HepG2 (cell line): Measurements from ENCODE around the gene TBL3. TPM values are rescaled to one million over a fixed set of nuclear protein-coding genes. Genes with fewer than 3 reads are reported as not detected.

Source experiments
- BRF2 ChIP-seq: sonication (generic); formaldehyde crosslinking; IDR thresholded peaks from 2 replicates; pipeline ENCODE4 v1.8.1; 2022; ENCODE audit warnings: mild to moderate bottlenecking, missing genetic modification reagents
- CHD4 ChIP-seq: fragments of 200-600 bp; sonication (generic); IDR thresholded peaks from 2 replicates; pipeline ENCODE4 v1.7.0; 2017; ENCODE audit warnings: mild to moderate bottlenecking, low read length, borderline replicate concordance
- HDAC2 ChIP-seq: sonication (generic); formaldehyde crosslinking; IDR thresholded peaks from 2 replicates; pipeline ENCODE4 v1.4.0; 2020; ENCODE audit warnings: missing genetic modification reagents
- JUN ChIP-seq: sonication (generic); formaldehyde crosslinking; IDR thresholded peaks from 2 replicates; pipeline ENCODE4 v1.4.0; 2020; ENCODE audit warnings: mild to moderate bottlenecking, missing genetic modification reagents
- MAFF ChIP-seq: IDR thresholded peaks from 2 replicates; pipeline ENCODE4 v1.6.1; 2011; ENCODE audit warnings: low read depth, low read length, improper control_type of control experiment
- MIER2 ChIP-seq: IDR thresholded peaks from 2 replicates; pipeline ENCODE4 v1.6.1; 2016; ENCODE audit warnings: missing biosample characterization, missing genetic modification reagents
- POLR2AphosphoS2 ChIP-seq: IDR thresholded peaks from 2 replicates; pipeline ENCODE4 v1.6.1; 2011; ENCODE audit warnings: low read depth, low read length, improper control_type of control experiment
- RERE ChIP-seq: IDR thresholded peaks from 2 replicates; pipeline ENCODE4 v1.6.1; 2016; ENCODE audit warnings: low read depth, missing genetic modification reagents, missing compliant biosample characterization
- ZBTB21 ChIP-seq: sonication (generic); formaldehyde crosslinking; IDR thresholded peaks from 2 replicates; pipeline ENCODE4 v1.4.0; 2020; ENCODE audit warnings: missing genetic modification reagents
- ZBTB7B ChIP-seq: sonication (generic); formaldehyde crosslinking; IDR thresholded peaks from 2 replicates; pipeline ENCODE4 v1.4.0; 2020; ENCODE audit warnings: missing genetic modification reagents
- ZIK1 ChIP-seq: sonication (generic); formaldehyde crosslinking; IDR thresholded peaks from 2 replicates; pipeline ENCODE4 v1.5.0; 2020; ENCODE audit warnings: mild to moderate bottlenecking, low read depth, missing genetic modification reagents, borderline replicate concordance
- ZNF343 ChIP-seq: sonication (generic); formaldehyde crosslinking; IDR thresholded peaks from 2 replicates; pipeline ENCODE4 v1.4.0; 2020; ENCODE audit warnings: mild to moderate bottlenecking, missing genetic modification reagents
- polyA plus RNA-seq, 8 experiments: library from polyadenylated mRNA; depleted of rRNA in 3 of 8; stranded (reverse) in 7 of 8; unstranded in 1 of 8; fragments of >200 nt; fragmentation: Illumina TruSeq in 4 of 8; extraction: Trizol in 4 of 8; gene quantifications; 2 replicates each; pipeline versions ENCODE4 v1.2.1 to v1.2.3, GENCODE V29; 2011 to 2016; ENCODE audit warnings: low read depth in 4 of 8, missing spikeins in 1 of 8, mixed read lengths in 1 of 8; ENCODE audit not compliant: insufficient read depth in 1 of 8
- total RNA-seq, 5 experiments: library from RNA; depleted of rRNA; stranded (reverse); fragments of >200 nt; fragmentation: Illumina TruSeq; extraction: Trizol; gene quantifications; 2 replicates each; pipeline ENCODE4 v1.2.3, GENCODE V29; 2016; ENCODE audit warnings: low read depth in 1 of 5
- TF ChIP-seq, protein P1 (sequence below): sonication (generic); formaldehyde crosslinking; IDR thresholded peaks from 2 replicates; pipeline ENCODE4 v1.5.0; 2020; ENCODE audit warnings: mild to moderate bottlenecking, missing genetic modification reagents
- TF ChIP-seq, protein P2 (sequence below): sonication (generic); formaldehyde crosslinking; IDR thresholded peaks from 2 replicates; pipeline ENCODE4; 2020; ENCODE audit warnings: missing genetic modification reagents, mild to moderate bottlenecking, borderline replicate concordance
- TF ChIP-seq, protein P3 (sequence below): sonication (generic); formaldehyde crosslinking; IDR thresholded peaks from 2 replicates; pipeline ENCODE4 v1.4.0; 2020; ENCODE audit warnings: mild to moderate bottlenecking, missing genetic modification reagents

The TBL3 gene
- total and polyA plus RNA-seq, 2 of the 13 experiments (the other 11 are each of a cell fraction or from before 2014, with no cell fraction given), result 16.8 to 38.0 TPM

- TF ChIP-seq RERE, result 0 out of 2 replicates have a peak, but pooled peaks have one; percentile 13
- no peak for TF ChIP-seq CHD4
- TF ChIP-seq, protein P1, sequence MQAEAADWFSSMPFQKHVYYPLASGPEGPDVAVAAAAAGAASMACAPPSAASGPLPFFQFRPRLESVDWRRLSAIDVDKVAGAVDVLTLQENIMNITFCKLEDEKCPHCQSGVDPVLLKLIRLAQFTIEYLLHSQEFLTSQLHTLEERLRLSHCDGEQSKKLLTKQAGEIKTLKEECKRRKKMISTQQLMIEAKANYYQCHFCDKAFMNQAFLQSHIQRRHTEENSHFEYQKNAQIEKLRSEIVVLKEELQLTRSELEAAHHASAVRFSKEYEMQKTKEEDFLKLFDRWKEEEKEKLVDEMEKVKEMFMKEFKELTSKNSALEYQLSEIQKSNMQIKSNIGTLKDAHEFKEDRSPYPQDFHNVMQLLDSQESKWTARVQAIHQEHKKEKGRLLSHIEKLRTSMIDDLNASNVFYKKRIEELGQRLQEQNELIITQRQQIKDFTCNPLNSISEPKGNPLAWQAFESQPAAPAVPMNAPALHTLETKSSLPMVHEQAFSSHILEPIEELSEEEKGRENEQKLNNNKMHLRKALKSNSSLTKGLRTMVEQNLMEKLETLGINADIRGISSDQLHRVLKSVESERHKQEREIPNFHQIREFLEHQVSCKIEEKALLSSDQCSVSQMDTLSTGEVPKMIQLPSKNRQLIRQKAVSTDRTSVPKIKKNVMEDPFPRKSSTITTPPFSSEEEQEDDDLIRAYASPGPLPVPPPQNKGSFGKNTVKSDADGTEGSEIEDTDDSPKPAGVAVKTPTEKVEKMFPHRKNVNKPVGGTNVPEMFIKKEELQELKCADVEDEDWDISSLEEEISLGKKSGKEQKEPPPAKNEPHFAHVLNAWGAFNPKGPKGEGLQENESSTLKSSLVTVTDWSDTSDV, result peak; percentile 36; the same call in 1 of the 2 replicates
- TF ChIP-seq HDAC2 (CRISPR knock-in tag), result peak; percentile 68
- TF ChIP-seq ZBTB21 (CRISPR knock-in tag), result no peak
- TF ChIP-seq JUN (CRISPR knock-in tag), result no peak
- no peak; the same call in 1 of the 2 replicates for TF ChIP-seq ZIK1 (CRISPR knock-in tag)
- no peak for TF ChIP-seq ZNF343 (CRISPR knock-in tag)
- no peak; the same call in 1 of the 2 replicates for TF ChIP-seq BRF2
- TF ChIP-seq ZBTB7B (CRISPR knock-in tag), result no peak; the same call in 1 of the 2 replicates
- TF ChIP-seq, protein P2, sequence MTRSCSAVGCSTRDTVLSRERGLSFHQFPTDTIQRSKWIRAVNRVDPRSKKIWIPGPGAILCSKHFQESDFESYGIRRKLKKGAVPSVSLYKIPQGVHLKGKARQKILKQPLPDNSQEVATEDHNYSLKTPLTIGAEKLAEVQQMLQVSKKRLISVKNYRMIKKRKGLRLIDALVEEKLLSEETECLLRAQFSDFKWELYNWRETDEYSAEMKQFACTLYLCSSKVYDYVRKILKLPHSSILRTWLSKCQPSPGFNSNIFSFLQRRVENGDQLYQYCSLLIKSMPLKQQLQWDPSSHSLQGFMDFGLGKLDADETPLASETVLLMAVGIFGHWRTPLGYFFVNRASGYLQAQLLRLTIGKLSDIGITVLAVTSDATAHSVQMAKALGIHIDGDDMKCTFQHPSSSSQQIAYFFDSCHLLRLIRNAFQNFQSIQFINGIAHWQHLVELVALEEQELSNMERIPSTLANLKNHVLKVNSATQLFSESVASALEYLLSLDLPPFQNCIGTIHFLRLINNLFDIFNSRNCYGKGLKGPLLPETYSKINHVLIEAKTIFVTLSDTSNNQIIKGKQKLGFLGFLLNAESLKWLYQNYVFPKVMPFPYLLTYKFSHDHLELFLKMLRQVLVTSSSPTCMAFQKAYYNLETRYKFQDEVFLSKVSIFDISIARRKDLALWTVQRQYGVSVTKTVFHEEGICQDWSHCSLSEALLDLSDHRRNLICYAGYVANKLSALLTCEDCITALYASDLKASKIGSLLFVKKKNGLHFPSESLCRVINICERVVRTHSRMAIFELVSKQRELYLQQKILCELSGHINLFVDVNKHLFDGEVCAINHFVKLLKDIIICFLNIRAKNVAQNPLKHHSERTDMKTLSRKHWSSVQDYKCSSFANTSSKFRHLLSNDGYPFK (CRISPR knock-in tag), result peak; percentile 73; the same call in 1 of the 2 replicates
- no peak for TF ChIP-seq MIER2 (CRISPR knock-in tag)
- TF ChIP-seq, protein P3, sequence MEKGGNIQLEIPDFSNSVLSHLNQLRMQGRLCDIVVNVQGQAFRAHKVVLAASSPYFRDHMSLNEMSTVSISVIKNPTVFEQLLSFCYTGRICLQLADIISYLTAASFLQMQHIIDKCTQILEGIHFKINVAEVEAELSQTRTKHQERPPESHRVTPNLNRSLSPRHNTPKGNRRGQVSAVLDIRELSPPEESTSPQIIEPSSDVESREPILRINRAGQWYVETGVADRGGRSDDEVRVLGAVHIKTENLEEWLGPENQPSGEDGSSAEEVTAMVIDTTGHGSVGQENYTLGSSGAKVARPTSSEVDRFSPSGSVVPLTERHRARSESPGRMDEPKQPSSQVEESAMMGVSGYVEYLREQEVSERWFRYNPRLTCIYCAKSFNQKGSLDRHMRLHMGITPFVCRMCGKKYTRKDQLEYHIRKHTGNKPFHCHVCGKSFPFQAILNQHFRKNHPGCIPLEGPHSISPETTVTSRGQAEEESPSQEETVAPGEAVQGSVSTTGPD (CRISPR knock-in tag), result no peak
- no peak for TF ChIP-seq MAFF
- TF ChIP-seq POLR2AphosphoS2, result no peak
Observed at GRCh38 chr16:1983544-1984346, 11.9 kb downstream of the TBL3 start, which contains the start of gene GFER (continued).
